ENCODE data around the gene IGFL2.
"Not testable (repeated sequence)": the region's sequence is repeated elsewhere in the genome, so short reads cannot be mapped to it uniquely, and the experiment has no call there.

IGFL2 gene

GRCh38 chr19:46147791-46148288 is at the start of gene IGFL2:
IGFL2 (plus strand) TSS chr19:46148238; CDS start chr19:46148279, 41 bp downstream.
- DNase-seq, result no peak

GRCh38 chr19:46100344-46100743 is 47.7 kb upstream of the IGFL2 start:
- DNase-seq, result no peak

DNA sequence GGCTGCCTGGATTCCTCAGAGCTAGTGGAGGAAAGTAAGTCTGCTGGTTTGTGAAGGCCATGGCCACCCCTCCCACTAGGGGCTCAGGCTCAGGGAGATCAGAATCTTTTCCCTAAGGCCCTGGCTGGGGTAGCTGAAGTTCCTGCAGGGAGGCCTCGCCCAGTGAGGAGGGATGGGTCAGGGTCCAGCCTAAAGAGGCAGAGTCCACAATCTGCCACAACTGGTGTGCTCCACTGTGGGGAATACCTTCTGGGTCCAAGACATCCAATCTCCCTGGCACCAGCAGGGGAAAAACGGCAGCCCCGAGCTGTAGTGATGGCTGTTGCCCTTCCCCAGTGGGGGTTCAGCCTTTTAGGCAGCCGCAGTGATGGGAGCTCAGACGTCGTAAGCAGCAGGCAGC is 46.7 kb upstream of the IGFL2 start:
- no peak for DNase-seq

- not testable (repeated sequence) for DNase-seq
Measured at GRCh38 chr19:46102333-46102732, 45.7 kb upstream of the IGFL2 start.

DNA sequence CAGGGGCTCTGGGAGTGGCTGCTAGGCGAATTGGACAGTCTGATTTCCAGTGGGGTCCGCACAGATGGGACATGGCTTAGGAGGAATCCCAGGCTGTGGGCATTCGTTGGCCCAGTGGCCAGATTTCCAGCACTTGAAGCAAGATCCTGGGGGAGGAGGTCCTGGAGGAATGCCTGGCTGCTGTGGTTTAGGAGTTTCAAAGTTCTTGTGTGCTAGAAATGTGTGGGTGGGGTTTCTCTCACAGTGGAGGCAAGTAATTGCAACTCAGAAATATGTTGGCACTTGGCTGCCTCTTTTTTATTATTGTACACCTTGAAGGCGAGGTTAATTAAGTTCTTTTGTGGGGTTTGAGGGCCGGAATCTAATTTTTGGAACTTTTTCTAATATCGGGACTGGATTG is 40.7 kb upstream of the IGFL2 start:
- no peak for DNase-seq

- DNase-seq, result no peak
Measured at GRCh38 chr19:46109876-46110275, 38.2 kb upstream of the IGFL2 start.

- no peak for DNase-seq
Measured at GRCh38 chr19:46111376-46111775, 36.7 kb upstream of the IGFL2 start.

- DNase-seq, result no peak
Measured at GRCh38 chr19:46112527-46112926, 35.5 kb upstream of the IGFL2 start.

GRCh38 chr19:46113726-46114125 is 34.3 kb upstream of the IGFL2 start:
- DNase-seq, result no peak

GRCh38 chr19:46115396-46116106 is 32.5 kb upstream of the IGFL2 start:
- DNase-seq, result no peak

DNA sequence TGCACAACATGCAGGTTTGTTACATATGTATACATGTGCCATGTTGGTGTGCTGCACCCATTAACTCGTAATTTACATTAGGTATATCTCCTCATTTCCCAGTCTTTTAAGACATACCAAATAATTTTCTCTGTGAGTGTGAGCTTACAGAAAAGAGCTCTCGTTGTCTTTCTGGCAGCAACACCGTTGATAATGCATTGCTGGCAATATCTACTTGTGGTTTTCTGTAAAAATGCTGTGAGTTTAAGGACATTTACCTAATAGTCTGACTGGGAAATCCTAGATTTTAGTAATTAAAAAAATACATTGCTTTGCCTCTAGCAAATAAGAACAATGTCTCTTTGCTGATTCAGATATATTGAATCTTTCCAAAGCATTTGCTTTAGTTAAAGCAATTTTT is 31.9 kb upstream of the IGFL2 start:
- DNase-seq, result no peak

GRCh38 chr19:46118136-46118535 is 29.9 kb upstream of the IGFL2 start:
- no peak for DNase-seq

DNA sequence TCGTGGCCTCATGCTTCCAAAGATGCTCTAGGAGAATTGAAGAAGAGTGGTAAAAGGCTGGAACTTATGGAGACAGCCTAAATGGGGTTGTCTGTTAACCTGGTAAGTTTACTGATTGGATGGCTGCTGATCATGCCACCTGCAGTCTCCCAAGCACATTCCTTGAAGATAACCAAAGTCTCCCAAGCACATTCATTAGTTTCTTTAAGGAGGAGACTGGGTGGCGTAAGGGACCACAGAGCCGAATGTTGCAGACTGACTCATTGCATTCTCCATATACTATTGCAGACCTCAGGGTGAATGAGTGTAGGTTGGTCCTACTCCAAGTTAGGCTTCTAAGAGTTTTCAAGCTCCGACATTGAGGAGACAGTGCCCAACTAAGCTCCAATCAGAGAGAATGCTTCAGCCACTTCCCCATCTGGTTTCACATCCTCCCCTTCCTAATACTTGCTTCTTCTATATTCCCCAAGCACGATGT is 23.4 kb upstream of the IGFL2 start, which contains the start of gene IGFL3:
IGFL3 (minus strand) TSS at position 51 of the 478 bp plus-strand sequence; CDS start at position 12, 39 bp downstream.
- DNase-seq, result no peak

- no peak for DNase-seq
Measured at GRCh38 chr19:46125447-46125846, 22.6 kb upstream of the IGFL2 start.

GRCh38 chr19:46126086-46126580 is 21.9 kb upstream of the IGFL2 start:
- no peak for DNase-seq

DNA sequence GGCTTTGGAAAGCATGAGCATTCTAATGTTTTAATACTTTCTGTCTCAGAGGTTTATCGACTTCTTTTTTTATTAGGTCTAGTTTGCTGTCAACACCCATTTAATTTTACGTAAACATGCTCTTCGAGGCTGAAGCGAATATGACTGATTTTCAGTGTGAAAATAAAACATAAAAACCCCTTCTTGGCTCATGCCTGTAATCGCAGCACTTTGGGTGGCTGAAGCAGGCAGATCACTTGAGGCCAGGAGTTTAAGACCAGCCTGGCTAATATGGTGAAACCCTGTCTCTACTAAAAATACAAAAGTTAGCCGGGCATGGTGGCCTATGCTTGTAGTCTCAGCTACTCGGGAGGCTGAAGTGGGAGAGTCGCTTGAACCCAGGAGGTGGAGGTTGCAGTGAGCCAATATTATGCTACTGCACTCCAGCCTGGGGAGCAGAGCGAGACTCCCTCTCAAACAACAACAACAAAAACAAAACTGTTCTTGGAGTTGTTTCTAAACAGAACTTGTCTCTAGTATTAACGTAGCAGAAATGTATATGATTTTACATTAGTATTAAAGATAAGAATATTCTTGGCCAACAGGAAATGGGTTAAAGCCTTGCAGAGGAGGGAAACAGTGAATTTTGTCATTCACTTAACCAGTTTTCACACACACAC is 16.4 kb upstream of the IGFL2 start:
- no peak for DNase-seq

DNA sequence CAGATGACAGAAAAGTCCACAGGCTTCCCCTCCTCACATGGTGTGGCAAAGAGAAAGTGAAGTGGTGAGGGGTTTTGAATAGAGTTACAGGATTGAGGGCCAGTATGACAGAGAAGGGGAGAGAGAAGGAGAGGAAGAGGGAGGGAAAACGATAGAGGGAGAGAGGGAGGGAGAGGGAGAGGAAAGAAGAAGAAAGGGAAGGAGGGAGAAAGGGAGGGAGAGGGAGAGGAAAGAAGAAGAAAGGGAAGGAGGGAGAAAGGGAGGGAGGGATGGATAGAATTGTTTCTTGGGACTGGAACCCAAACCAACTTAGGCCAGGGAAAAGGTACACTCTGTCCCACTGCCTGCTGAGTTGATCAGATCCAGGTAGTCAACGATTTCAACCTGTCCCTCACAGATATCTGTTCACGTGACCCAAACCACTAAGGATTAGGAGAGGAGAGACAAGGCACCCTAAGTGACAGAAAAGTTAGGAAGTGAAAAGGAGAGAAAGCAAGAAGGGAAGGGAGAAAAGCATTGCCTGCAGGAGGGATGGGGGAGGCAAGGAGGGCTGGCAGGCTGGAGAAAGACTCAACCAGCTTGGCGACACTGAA is 15.4 kb upstream of the IGFL2 start:
- DNase-seq, result no peak

- no peak for DNase-seq
Measured at GRCh38 chr19:46133101-46133627, 14.9 kb upstream of the IGFL2 start.

GRCh38 chr19:46133777-46134241 is 14.2 kb upstream of the IGFL2 start:
- DNase-seq, result no peak

DNA sequence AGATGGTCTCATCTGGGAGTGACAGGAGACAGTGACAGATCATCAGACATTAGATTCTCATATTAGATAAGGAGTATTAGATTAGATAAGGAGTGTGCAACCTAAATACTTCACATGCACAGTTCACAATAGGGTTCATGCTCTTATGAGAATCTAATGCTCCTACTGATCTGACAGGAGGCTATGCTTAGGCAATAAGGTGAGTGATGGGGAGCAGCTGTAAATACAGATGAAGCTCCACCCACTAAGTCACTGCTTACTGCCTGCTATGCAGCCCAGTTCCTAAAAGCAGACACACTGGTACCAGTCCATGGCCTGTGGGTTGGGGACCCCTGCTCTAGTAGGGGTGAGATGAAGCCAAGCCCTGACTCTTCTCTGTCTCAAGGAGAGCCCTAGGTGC is 13.5 kb upstream of the IGFL2 start:
- no peak for DNase-seq

DNA sequence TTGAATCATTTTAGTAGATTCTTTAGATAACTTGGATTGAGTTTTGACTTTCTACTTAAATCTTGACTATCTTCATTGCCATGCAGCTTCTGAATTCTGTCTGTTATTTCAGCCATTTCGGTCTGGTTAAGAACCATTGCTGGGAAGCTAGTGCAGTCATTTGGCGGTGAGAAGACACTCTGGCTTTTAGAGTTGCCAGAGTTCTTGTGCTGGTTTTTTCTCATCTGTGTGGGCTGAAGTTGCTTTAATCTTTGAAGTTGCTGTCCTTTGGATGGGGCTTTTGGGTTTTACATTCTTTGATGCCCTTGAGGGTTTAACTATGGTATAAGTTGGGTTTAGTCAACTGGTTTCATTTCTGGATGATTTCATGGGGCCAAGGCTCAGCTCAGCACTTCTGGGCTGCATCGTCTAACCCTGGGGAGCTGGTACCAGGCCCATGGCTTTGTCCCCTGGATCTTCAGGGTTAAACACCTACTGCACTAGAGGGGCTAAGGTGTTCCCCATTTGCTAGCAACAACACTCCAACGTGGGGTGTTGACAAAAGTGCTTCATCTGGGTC is 10.0 kb upstream of the IGFL2 start:
- no peak for DNase-seq

DNA sequence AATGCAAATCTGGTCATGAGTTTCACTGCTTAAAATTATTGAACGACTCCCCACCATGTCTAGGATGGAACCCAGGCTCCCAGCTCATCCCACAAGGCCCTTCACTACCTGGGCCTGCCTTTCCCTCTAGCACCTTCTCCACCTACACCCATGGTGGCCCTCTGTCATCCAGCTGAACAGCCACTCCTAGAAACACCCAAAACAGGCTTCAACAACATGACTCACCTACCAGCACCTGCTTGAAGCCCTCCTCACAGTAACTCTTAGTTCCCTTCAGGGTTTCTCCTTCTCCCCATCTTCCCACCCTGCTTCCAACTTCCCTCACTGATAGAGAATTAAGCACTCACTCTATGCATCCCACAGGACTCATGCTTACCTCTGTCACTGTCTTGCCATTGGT is 6.6 kb upstream of the IGFL2 start:
- no peak for DNase-seq

DNA sequence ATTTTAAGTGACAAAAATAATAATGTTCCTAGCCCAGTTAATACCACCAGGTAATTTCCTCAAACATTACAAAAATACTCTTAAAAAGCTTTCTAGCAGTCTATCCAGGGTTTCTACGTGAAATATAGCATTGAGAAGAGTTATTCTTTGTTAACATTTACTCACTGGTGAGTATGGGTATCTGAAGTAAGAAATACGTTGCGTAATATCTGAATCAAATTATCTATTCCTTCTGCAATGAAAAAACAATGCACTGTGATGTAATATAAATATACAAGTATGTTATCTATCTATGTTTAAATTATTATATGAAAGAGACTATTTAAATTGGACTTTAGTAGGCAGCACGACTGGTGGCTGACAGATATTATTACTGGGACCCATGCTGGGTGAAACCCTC is 5.7 kb upstream of the IGFL2 start:
- DNase-seq, result no peak

Data from stimulated activated naive CD4-positive, alpha-beta T cell (primary cell).